ENCODE measurements around the gene PEX11B.

GRCh38 chr1:145926686-145927062 lies 8.2 kb upstream of the PEX11B start:
- no peak for TF ChIP-seq CTCF (IDR thresholded peaks at IDR 0.05 in 4 of 5, conservative IDR thresholded peaks at IDR 0.05 in 1 of 5)
- TF ChIP-seq POLR2A (IDR thresholded peaks at IDR 0.05), result no peak

All from gastrocnemius medialis (tissue), 4 donors.